NCI-H2081 (cell line): ENCODE data around the gene PRDM10.
"Not testable (repeated sequence)": the region's sequence is repeated elsewhere in the genome, so short reads cannot be mapped to it uniquely, and the experiment has no call there.

ENCODE experiments used
- DNase-seq, 2 experiments: peaks; one replicate each; lab custom pipeline; 2025; lab: John Stamatoyannopoulos, UW

Gene PRDM10

GRCh38 chr11:129895126-129896041 is 107.3 kb downstream of the PRDM10 start, which contains the start of gene NFRKB:
NFRKB (minus strand) TSS chr11:129895578; CDS start chr11:129892849, 2,729 bp downstream.
- DNase-seq: peak; percentile 83 to 91

- DNase-seq: no peak
Observed at GRCh38 chr11:129894278-129895125, 108.1 kb downstream of the PRDM10 start.

GRCh38 chr11:129888451-129888850 is 114.2 kb downstream of the PRDM10 start:
- no peak for DNase-seq

- DNase-seq: no peak
Observed at GRCh38 chr11:129885381-129885780, 117.3 kb downstream of the PRDM10 start.

GRCh38 chr11:129884581-129884980 is 118.1 kb downstream of the PRDM10 start:
- DNase-seq: no peak

GRCh38 chr11:129881570-129882170 is 121.0 kb downstream of the PRDM10 start:
- peak; percentile 3 to 14 for DNase-seq

- no peak for DNase-seq
Observed at GRCh38 chr11:129880311-129880710, 122.3 kb downstream of the PRDM10 start.

- DNase-seq: no peak
Observed at GRCh38 chr11:129871914-129872313, 130.7 kb downstream of the PRDM10 start.

- not testable (repeated sequence) for DNase-seq
Observed at GRCh38 chr11:129868626-129869025, 134.0 kb downstream of the PRDM10 start.

- no peak for DNase-seq
Observed at GRCh38 chr11:129866311-129866710, 136.3 kb downstream of the PRDM10 start.

GRCh38 chr11:129865701-129866100 is 136.9 kb downstream of the PRDM10 start:
- no peak for DNase-seq

GRCh38 chr11:129864811-129865210 is 137.8 kb downstream of the PRDM10 start:
- no peak for DNase-seq

- DNase-seq: no peak
Observed at GRCh38 chr11:129861702-129862522, 140.7 kb downstream of the PRDM10 start.

GRCh38 chr11:129856036-129856435 is 146.6 kb downstream of the PRDM10 start:
- DNase-seq: no peak

- no peak for DNase-seq
Observed at GRCh38 chr11:129855086-129855485, 147.5 kb downstream of the PRDM10 start.

GRCh38 chr11:129854232-129854805 is 148.3 kb downstream of the PRDM10 start:
- peak in 1 of 2 experiments; percentile 73 for DNase-seq

GRCh38 chr11:129853518-129854231 is 149.0 kb downstream of the PRDM10 start:
- DNase-seq: peak; percentile 97 to 98

GRCh38 chr11:129852125-129852740 is 150.4 kb downstream of the PRDM10 start:
- DNase-seq: no peak
